A549 (cell line): ENCODE results near the gene TRMT61B. TPM values are rescaled to one million over a fixed set of nuclear protein-coding genes. Genes with fewer than 3 reads are reported as not detected.
A peak's percentile ranks its signal among the peaks of the same experiment; 100 is the strongest.

Experiments
- ATAC-seq, 2 experiments: fragments of 200-7000 bp in 1 of 2; fragments of >200 bp in 1 of 2; cut with Nextera tagmentation in 1 of 2; cut with Tn5 transposase in 1 of 2; 3 replicates each; pipeline versions ENCODE4 v1.8.0 to v1.9.1; 2018 to 2020; ENCODE audit warnings: mild to moderate bottlenecking in 1 of 2, moderate library complexity in 1 of 2
- CTCF ChIA-PET: fragments of 300-600 bp; sonication (Branson Sonifier 250); formaldehyde crosslinking; extraction: SDS; loops from one replicate; lab custom pipeline; 2021; ENCODE audit warnings: antibody characterized with exemption, inconsistent platforms; lab: Yijun Ruan, JAX
- POLR2A ChIA-PET: fragments of 350-600 bp; formaldehyde crosslinking; extraction: SDS; loops from one replicate; lab custom pipeline; 2021; ENCODE audit warnings: antibody characterized with exemption, inconsistent platforms; lab: Yijun Ruan, JAX
- DNase-seq, 2 experiments: peaks; one replicate each; pipeline versions ENCODE4 v3.0.0 to v3.0.0-alpha.2; 2011 to 2016; ENCODE audit warnings: low read depth in 1 of 2, low spot score in 1 of 2
- FAIRE-seq: peaks from 2 replicates; lab custom pipeline; 2011; peaks lifted over from hg19 to GRCh38; lab: Jason Lieb, UNC
- H3K27ac ChIP-seq, 2 experiments: fragments of >200 bp; sonication (Bioruptor Twin); formaldehyde crosslinking; 3 replicates each; pipeline ENCODE4 v1.5.1; 2016 to 2017
- H3K4me1 ChIP-seq: fragments of >200 bp; sonication (Bioruptor Twin); formaldehyde crosslinking; 3 replicates; pipeline ENCODE4 v1.6.1; 2016
- H3K4me2 ChIP-seq: fragments of >200 bp; sonication (Bioruptor Twin); formaldehyde crosslinking; 3 replicates; pipeline ENCODE4 v1.6.1; 2016
- H3K4me3 ChIP-seq: fragments of >200 bp; sonication (Bioruptor Twin); formaldehyde crosslinking; 3 replicates; pipeline ENCODE4 v1.5.1; 2016
- H3K9me3 ChIP-seq: fragments of >200 bp; sonication (Bioruptor Twin); formaldehyde crosslinking; 3 replicates; pipeline ENCODE4 v1.6.1; 2016
- FOSB ChIP-seq: fragments of 250-450 bp; sonication (Bioruptor Pico); IDR thresholded peaks from 2 replicates; pipeline ENCODE4 v1.5.0; 2020; ENCODE audit warnings: mild to moderate bottlenecking, moderate library complexity
- FOSL2 ChIP-seq, 2 experiments: fragments of 450-650 bp in 1 of 2; fragments of >200 bp in 1 of 2; sonication (Bioruptor Twin) in 1 of 2; formaldehyde crosslinking; IDR thresholded peaks; 2 replicates each; pipeline versions ENCODE4 v1.5.0 to v1.6.1; 2016 to 2020; ENCODE audit warnings: mild to moderate bottlenecking in 1 of 2, moderate library complexity in 1 of 2
- HES2 ChIP-seq: fragments of >200 bp; sonication (Bioruptor Twin); formaldehyde crosslinking; IDR thresholded peaks from 2 replicates; pipeline ENCODE4 v1.6.1; 2016
- MAFK ChIP-seq: fragments of 450-650 bp; IDR thresholded peaks from 2 replicates; pipeline ENCODE4 v1.6.1; 2014; ENCODE audit not compliant: partially characterized antibody
- WGBS: methylation state at CpG from one replicate; pipeline ENCODE4 v1.1.6; 2017; ENCODE audit errors: missing lambda C conversion rate; 5-methylcytosine and 5-hydroxymethylcytosine counted together
- polyA plus RNA-seq, 4 experiments: library from polyadenylated mRNA; depleted of rRNA in 3 of 4; stranded (reverse); fragments of >200 nt; fragmentation: RNase III in 1 of 4; extraction: RNeasy Plus Mini Kit Qiagen cat#74134 plus additional on column Dnase treatment in 1 of 4; gene quantifications; 2 replicates in 3 of 4; 3 replicates in 1 of 4; pipeline ENCODE4 v1.2.3, GENCODE V29; 2011 to 2017
- small RNA-seq, 6 experiments: library from RNA; depleted of rRNA; stranded (forward); fragments of <200 nt; gene quantifications; one replicate each; pipeline ENCODE3, GENCODE V24; 2012

The TRMT61B gene
- polyA plus RNA-seq, 2 of the 4 experiments (the other 2 are of a cell fraction): 21.6 to 38.6 TPM

GRCh38 chr2:28801726-28802125 is 68.4 kb downstream of the TRMT61B start:
- FAIRE-seq: no peak
- peaks cover 42% of the 10 kb centered on the region for H3K4me1 ChIP-seq
- ATAC-seq: no peak
- no peaks in the 10 kb centered on the region for H3K9me3 ChIP-seq
- no peak overlapping the region for H3K4me3 ChIP-seq
- WGBS: 59% methylated on average over 3 of the region's 3 CpGs
- peak in 1 of 2 experiments; percentile 25 for DNase-seq
- H3K27ac ChIP-seq: peak overlapping the region; percentile 71 to 87
- H3K4me2 ChIP-seq: peak overlapping the region; percentile 54
- CTCF ChIA-PET: interaction anchor here (0.6 to 2.7 kb wide), 5 partner anchors 8 to 235 kb away, joined by 3 to 9 read pairs (median 3); no protein-coding TSS in a partner anchor
- POLR2A ChIA-PET: no interaction called here
- TF ChIP-seq FOSL2 (IDR thresholded peaks at IDR 0.05): no peak
- TF ChIP-seq FOSL2 (CRISPR knock-in tag; IDR thresholded peaks at IDR 0.05): peak; percentile 44; the same call in 1 of the 2 replicates
- TF ChIP-seq HES2: no peak
- TF ChIP-seq FOSB: no peak
- peak; percentile 81 for TF ChIP-seq MAFK
- TF ChIP-seq, all 56 proteins: peak for 2

Small RNAs within 50 kb of the gene (small RNA-seq; reads per million reads assigned to genes)
- gene SNORD92: 6.0 to 69.6 (median 12.5) reads per million in 6 experiments

Other genes starting within 250 kb of the TRMT61B start
- 119 and 188 TPM in 2 replicates for gene PPP1CB, start 118.5 kb downstream of the TRMT61B start, polyA plus RNA-seq (2011; rRNA removed)
- 143 to 165 TPM (median 147 TPM) in 3 replicates for gene PPP1CB, start 118.5 kb downstream of the TRMT61B start, polyA plus RNA-seq (2017; fragmentation: RNase III; extraction: RNeasy Plus Mini Kit Qiagen cat#74134 plus additional on column Dnase treatment)
- gene SPDYA, start 59.5 kb downstream of the TRMT61B start, polyA plus RNA-seq (2011; rRNA removed): 0.17 and 0.49 TPM in 2 replicates
- 0.14 to 0.34 TPM (median 0.24 TPM) in 3 replicates for gene SPDYA, start 59.5 kb downstream of the TRMT61B start, polyA plus RNA-seq (2017; fragmentation: RNase III; extraction: RNeasy Plus Mini Kit Qiagen cat#74134 plus additional on column Dnase treatment)
- 208 and 256 TPM in 2 replicates for gene WDR43, start 24.4 kb upstream of the TRMT61B start, polyA plus RNA-seq (2011; rRNA removed)
- gene WDR43, start 24.4 kb upstream of the TRMT61B start, polyA plus RNA-seq (2017; fragmentation: RNase III; extraction: RNeasy Plus Mini Kit Qiagen cat#74134 plus additional on column Dnase treatment): 71.8 to 83.6 TPM (median 72.4 TPM) in 3 replicates
- 0.05 and 0.14 TPM in 2 replicates for gene TOGARAM2, start 111.0 kb upstream of the TRMT61B start, polyA plus RNA-seq (2011; rRNA removed)
- 0.25 to 0.35 TPM (median 0.30 TPM) in 3 replicates for gene TOGARAM2, start 111.0 kb upstream of the TRMT61B start, polyA plus RNA-seq (2017; fragmentation: RNase III; extraction: RNeasy Plus Mini Kit Qiagen cat#74134 plus additional on column Dnase treatment)
- gene PCARE, start 204.2 kb upstream of the TRMT61B start, polyA plus RNA-seq (2011; rRNA removed): not detected in 2 replicates
- not detected in 3 replicates for gene PCARE, start 204.2 kb upstream of the TRMT61B start, polyA plus RNA-seq (2017; fragmentation: RNase III; extraction: RNeasy Plus Mini Kit Qiagen cat#74134 plus additional on column Dnase treatment)
- gene CLIP4, start 245.1 kb upstream of the TRMT61B start, polyA plus RNA-seq (2011; rRNA removed): 77.2 and 99.1 TPM in 2 replicates
- gene CLIP4, start 245.1 kb upstream of the TRMT61B start, polyA plus RNA-seq (2017; fragmentation: RNase III; extraction: RNeasy Plus Mini Kit Qiagen cat#74134 plus additional on column Dnase treatment): 38.6 to 53.6 TPM (median 51.1 TPM) in 3 replicates